HG02973 (cell line): Measurements from ENCODE around the gene C10orf62.
"Not testable (repeated sequence)": the region's sequence is repeated elsewhere in the genome, so short reads cannot be mapped to it uniquely, and the experiment has no call there.

Experiments used
- ATAC-seq: cut with Tn5 transposase; IDR thresholded peaks from one replicate; pipeline ENCODE4 v1.9.1; 2021; ENCODE audit warnings: moderate library complexity; ENCODE audit not compliant: unreplicated experiment

Gene C10orf62

GRCh38 chr10:97589479-97589878 is at the start of gene C10orf62:
Gene C10orf62, plus strand, starts transcription at chr10:97589721. Its CDS starts 177 bp downstream, at chr10:97589898.
- ATAC-seq = no peak

GRCh38 chr10:97540669-97541500 is 48.6 kb upstream of the C10orf62 start:
- no peak for ATAC-seq

- no peak for ATAC-seq
These were observed 47.1 kb upstream of the C10orf62 start for GRCh38 chr10:97542169-97543024.

- no peak for ATAC-seq
These were observed 46.4 kb upstream of the C10orf62 start for GRCh38 chr10:97543025-97543546.

GRCh38 chr10:97546456-97547270 is 42.9 kb upstream of the C10orf62 start:
- no peak for ATAC-seq

GRCh38 chr10:97547271-97547600 is 42.3 kb upstream of the C10orf62 start:
- no peak for ATAC-seq

- no peak for ATAC-seq
These were observed 41.6 kb upstream of the C10orf62 start for GRCh38 chr10:97547962-97548361.

- ATAC-seq = no peak
These were observed 40.6 kb upstream of the C10orf62 start for GRCh38 chr10:97548828-97549455.

GRCh38 chr10:97549587-97550322 is 39.8 kb upstream of the C10orf62 start:
- no peak for ATAC-seq

- ATAC-seq = no peak
These were observed 39.0 kb upstream of the C10orf62 start for GRCh38 chr10:97550336-97551149.

- no peak for ATAC-seq
These were observed 38.2 kb upstream of the C10orf62 start for GRCh38 chr10:97551271-97551670.

GRCh38 chr10:97553575-97554031 is 35.9 kb upstream of the C10orf62 start:
- ATAC-seq = no peak

GRCh38 chr10:97554336-97554735 is 35.2 kb upstream of the C10orf62 start:
- not testable (repeated sequence) for ATAC-seq

- ATAC-seq = not testable (repeated sequence)
These were observed 34.0 kb upstream of the C10orf62 start for GRCh38 chr10:97555541-97555940.

GRCh38 chr10:97560731-97561381 is 28.7 kb upstream of the C10orf62 start:
- not testable (repeated sequence) for ATAC-seq

GRCh38 chr10:97561386-97562077 is 28.0 kb upstream of the C10orf62 start:
- not testable (repeated sequence) for ATAC-seq

- ATAC-seq = not testable (repeated sequence)
These were observed 27.2 kb upstream of the C10orf62 start for GRCh38 chr10:97562329-97562728.

GRCh38 chr10:97563337-97563736 is 26.2 kb upstream of the C10orf62 start:
- ATAC-seq = no peak
